ENCODE data around the gene SLC1A6.
"Not testable (repeated sequence)": the region's sequence is repeated elsewhere in the genome, so short reads cannot be mapped to it uniquely, and the experiment has no call there.

SLC1A6 gene

DNA sequence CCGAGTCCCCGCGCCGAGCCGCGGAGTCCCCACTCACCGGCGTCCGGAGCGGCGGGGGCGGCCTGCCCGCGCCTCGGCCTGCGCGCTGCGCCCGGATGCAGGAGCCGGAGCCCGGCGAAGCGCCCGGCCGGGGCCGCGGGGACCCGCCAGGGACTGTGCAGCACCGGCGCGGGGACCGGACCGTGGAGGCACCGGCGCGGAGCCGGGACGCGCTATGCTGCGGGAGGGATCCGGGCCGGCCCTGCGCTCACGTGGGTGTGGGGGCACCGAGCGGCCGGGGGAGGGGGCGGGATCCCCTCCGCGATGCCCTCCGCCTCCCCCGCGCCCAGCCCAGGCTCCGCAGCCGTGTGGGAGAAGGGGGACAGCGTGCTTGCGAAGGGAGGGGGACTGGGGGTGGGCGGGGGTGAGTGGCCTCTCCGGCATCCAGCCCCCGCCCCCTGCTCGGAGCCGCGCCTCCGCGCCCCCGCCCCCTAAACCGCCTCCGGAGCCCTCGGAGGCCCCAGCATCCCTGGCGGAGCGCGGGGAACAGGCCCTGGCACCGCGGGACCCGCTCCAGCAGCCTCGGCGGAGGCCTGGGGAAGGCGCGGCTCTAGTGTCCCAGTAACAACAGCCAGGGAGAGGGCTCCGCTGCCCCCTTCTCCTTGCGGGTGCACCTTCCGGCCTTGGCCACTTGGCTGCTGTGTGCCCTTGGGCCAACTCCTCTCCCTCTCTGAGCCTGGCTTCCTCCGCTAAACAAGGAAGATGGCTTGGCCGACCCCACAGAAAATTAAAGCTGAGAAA is at the start of gene SLC1A6:
TSS of gene SLC1A6 (minus strand) at position 389 of the 780 bp plus-strand sequence. CDS start 6,954 bp downstream, outside the sequence.
- no peak within 1 kb of the TSS for H3K4me3 ChIP-seq (ENCODE audit: low read depth, low read length)
- DNase-seq (ENCODE audit: low read depth), result no peak
- TF ChIP-seq, protein P1, sequence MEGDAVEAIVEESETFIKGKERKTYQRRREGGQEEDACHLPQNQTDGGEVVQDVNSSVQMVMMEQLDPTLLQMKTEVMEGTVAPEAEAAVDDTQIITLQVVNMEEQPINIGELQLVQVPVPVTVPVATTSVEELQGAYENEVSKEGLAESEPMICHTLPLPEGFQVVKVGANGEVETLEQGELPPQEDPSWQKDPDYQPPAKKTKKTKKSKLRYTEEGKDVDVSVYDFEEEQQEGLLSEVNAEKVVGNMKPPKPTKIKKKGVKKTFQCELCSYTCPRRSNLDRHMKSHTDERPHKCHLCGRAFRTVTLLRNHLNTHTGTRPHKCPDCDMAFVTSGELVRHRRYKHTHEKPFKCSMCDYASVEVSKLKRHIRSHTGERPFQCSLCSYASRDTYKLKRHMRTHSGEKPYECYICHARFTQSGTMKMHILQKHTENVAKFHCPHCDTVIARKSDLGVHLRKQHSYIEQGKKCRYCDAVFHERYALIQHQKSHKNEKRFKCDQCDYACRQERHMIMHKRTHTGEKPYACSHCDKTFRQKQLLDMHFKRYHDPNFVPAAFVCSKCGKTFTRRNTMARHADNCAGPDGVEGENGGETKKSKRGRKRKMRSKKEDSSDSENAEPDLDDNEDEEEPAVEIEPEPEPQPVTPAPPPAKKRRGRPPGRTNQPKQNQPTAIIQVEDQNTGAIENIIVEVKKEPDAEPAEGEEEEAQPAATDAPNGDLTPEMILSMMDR (IDR thresholded peaks at IDR 0.05; ENCODE audit: low read depth, low read length, missing control alignments), result no peak

DNA sequence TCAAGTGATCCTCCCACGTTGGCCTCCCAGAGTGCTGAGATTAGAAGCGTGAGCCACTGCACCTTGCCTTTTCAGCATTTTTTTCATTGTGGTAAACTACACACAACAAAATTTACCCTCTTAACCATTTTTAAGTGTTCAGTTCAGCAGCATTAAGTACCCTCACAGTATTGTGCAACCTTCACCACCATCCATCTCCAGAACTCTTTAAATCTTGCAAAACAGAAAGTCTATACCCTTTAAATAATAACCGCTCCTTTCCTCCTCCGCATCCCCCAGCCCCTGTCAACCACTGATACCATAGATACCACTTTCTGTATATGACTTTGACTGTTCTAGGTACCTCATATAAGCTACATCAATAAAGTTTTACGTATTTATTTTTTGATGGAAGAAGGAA is 48.8 kb upstream of the SLC1A6 start:
- H3K4me3 ChIP-seq (ENCODE audit: low read depth, low read length), result no peak overlapping the region
- TF ChIP-seq, protein P1 (IDR thresholded peaks at IDR 0.05; ENCODE audit: low read depth, low read length, missing control alignments), result no peak
- DNase-seq (ENCODE audit: low read depth), result no peak

DNA sequence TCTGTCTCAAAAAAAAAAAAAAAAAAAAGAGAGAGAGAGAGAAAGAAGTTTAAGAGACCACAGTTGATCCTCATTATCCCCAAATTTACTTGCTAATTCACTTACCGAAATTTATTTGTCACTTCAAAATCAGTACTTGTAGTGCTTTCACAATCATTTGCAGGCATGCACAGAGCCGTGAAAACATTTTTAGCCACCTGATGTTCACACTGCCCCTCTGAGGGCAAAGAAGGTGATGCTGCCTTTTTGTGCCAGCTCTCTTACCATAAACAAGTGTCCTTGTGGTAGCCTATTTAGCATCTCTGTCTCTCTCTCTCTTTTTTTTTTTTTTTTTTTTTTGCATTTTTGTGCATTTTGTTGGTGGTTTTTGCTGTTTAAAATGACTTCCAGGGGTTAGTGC is 45.6 kb upstream of the SLC1A6 start:
- no peak overlapping the region for H3K4me3 ChIP-seq (ENCODE audit: low read depth, low read length)
- no peak for DNase-seq (ENCODE audit: low read depth)
- TF ChIP-seq, protein P1 (IDR thresholded peaks at IDR 0.05; ENCODE audit: low read depth, low read length, missing control alignments), result peak; percentile 42

DNA sequence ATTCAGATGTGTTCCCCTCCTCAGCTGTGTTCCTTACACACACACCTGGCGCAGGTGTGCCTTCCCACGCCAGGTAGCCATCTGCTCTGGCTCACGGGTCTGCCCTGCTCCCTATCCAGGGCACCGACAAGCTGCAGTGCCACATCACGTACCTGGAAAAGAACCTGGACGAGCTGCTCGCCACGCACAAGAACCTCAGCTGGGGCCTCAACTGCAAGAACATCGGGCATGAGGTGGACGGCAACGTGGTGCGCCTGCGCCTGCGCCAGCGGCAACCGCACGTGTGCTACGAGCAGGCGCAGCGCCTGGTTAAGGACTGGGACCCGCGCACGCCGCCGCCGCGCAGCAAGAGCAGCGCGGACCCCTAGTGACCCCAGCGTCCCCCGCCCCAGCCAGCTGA is 43.1 kb upstream of the SLC1A6 start:
- TF ChIP-seq, protein P1 (IDR thresholded peaks at IDR 0.05; ENCODE audit: low read depth, low read length, missing control alignments), result no peak
- H3K4me3 ChIP-seq (ENCODE audit: low read depth, low read length), result no peak overlapping the region
- DNase-seq (ENCODE audit: low read depth), result no peak

DNA sequence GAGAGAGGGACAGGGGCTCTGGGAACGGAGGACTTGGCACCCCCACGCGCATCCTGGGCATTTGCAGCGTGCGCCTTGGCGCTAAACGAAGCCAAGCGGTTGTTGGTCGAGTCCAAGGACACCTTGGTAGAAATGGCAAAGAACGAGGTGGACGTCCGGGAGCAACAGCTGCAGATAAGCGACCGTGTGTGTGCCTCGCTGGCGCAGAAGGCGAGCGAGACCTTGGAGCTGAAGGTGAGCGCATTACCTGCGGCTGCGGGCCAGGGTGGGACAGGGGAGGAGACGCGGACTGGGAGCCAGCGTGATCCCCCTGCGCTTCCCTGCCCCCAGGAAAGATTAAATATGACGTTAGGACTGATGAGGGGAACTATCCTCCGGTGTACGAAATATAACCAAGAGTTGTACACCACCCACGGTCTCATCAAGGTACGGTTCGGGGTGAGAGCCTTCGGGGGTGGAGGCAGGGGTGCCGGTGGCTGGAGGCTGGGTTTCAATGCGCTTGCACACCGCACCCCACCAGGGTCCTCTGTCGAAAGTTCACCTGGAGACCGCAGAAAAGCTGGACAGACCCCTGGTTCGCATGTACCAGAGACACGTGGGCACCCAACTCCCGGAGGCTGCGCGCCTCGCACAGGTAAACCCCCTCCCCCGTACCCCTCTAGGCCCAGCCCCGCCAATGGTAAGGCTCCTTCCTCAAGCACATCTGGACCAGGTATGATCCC is 41.8 kb upstream of the SLC1A6 start:
- DNase-seq (ENCODE audit: low read depth), result no peak
- TF ChIP-seq, protein P1 (IDR thresholded peaks at IDR 0.05; ENCODE audit: low read depth, low read length, missing control alignments), result no peak

DNA sequence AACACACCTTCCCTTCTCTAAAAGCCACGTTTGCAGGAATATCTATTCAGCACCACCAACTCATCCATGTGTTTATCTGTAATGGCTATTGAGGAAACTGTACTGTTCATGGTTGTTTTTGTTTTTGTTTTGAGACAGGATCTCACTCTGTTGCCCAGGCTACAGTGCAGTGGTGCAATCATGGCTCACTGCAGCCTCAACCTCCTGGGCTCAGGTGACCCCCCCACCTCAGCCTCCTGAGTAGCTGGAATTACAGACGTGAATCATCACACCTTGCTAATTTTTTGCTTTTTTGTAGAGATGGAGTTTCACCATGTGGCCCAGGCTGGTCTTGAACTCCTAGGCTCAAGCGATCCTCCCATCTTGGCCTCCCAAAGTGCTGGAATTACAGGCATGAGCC is 39.2 kb upstream of the SLC1A6 start:
- H3K4me3 ChIP-seq (ENCODE audit: low read depth, low read length); DNase-seq (ENCODE audit: low read depth): not testable (repeated sequence)

More for the DNA sequence above, 41.8 kb upstream of the SLC1A6 start:
- H3K4me3 ChIP-seq (ENCODE audit: low read depth, low read length), result no peak overlapping the region

DNA sequence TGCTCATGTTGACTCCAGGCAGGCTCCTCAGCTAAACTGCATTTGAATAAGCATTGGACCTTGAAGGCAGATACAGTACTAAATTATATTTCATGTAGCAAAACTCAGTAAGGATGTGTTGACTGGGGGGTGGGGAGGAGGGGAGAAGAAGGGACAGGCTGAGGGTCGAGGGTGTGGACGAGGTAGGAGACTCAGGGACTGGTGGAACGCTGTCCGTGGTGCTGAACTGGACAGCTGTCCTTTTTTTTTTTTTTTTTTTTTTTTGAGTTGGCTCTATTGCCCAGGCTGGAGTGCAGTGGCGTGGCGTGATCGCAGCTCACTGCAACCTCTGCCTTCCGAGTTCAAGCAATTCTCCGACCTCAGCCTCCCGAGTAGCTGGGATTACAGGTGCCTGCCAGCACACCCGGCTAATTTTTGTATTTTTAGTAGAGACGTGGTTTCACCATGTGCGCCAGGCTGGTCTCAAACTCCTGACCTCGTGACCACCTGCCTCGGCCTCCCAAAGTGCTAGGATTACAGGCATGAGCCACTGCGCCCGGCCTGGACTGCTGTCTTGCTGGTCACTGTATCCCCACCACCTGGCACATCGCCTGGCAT is 36.4 kb upstream of the SLC1A6 start:
- no peak for DNase-seq (ENCODE audit: low read depth)
- H3K4me3 ChIP-seq (ENCODE audit: low read depth, low read length), result no peak overlapping the region
- TF ChIP-seq, protein P1 (IDR thresholded peaks at IDR 0.05; ENCODE audit: low read depth, low read length, missing control alignments), result no peak

Data from GM12864 (cell line).